GM12878 (cell line): ENCODE data around the gene CDH10. TPM values are rescaled to one million over a fixed set of nuclear protein-coding genes. Genes with fewer than 3 reads are reported as not detected.

Source experiments
- ESRRA ChIP-seq: IDR thresholded peaks from 2 replicates; pipeline ENCODE4 v1.6.1; 2012; ENCODE audit warnings: mild to moderate bottlenecking, low read length, improper control_type of control experiment
- GATAD2B ChIP-seq: fragments of 450-650 bp; conservative IDR thresholded peaks from 2 replicates; pipeline ENCODE4 v1.6.1; 2017; ENCODE audit warnings: low read depth, mild to moderate bottlenecking, moderate library complexity
- LARP7 ChIP-seq: fragments of 450-650 bp; IDR thresholded peaks from 2 replicates; pipeline ENCODE4 v1.6.1; 2017; ENCODE audit warnings: mild to moderate bottlenecking
- NBN ChIP-seq: fragments of 450-650 bp; IDR thresholded peaks from 2 replicates; pipeline ENCODE4 v1.6.1; 2016
- POU2F2 ChIP-seq: IDR thresholded peaks from 3 replicates; pipeline ENCODE4 v1.6.1; 2011; ENCODE audit warnings: low read depth, mild to moderate bottlenecking, low read length, borderline replicate concordance
- RUNX3 ChIP-seq: IDR thresholded peaks from 2 replicates; pipeline ENCODE4 v1.6.1; 2012; ENCODE audit warnings: low read length, inconsistent platforms
- SUPT20H ChIP-seq: IDR thresholded peaks from 2 replicates; pipeline ENCODE4 v1.6.1; 2011; ENCODE audit warnings: low read depth, mild to moderate bottlenecking, low read length, moderate library complexity, borderline replicate concordance; ENCODE audit not compliant: control insufficient read depth
- ZNF687 ChIP-seq: fragments of 450-650 bp; IDR thresholded peaks from 2 replicates; pipeline ENCODE4 v1.6.1; 2017; ENCODE audit warnings: mild to moderate bottlenecking, moderate library complexity
- polyA plus RNA-seq, 11 experiments: library from polyadenylated mRNA; depleted of rRNA in 4 of 11; unstranded in 6 of 11; stranded (reverse) in 5 of 11; fragments of >200 nt; fragmentation: Nextera tagmentation in 4 of 11; fragmentation: Illumina TruSeq in 1 of 11; extraction: Ambion mirVana in 4 of 11; extraction: Trizol in 1 of 11; gene quantifications; 1 replicate in 1 of 11; 2 replicates in 10 of 11; pipeline versions ENCODE4 v1.2.1 to v1.2.3, GENCODE V29; 2011 to 2016; ENCODE audit warnings: inconsistent platforms in 2 of 11, missing spikeins in 2 of 11, low read depth in 1 of 11
- total RNA-seq, 4 experiments: library from RNA; depleted of rRNA in 3 of 4; stranded (reverse); fragments of >200 nt in 3 of 4; fragmentation: Illumina TruSeq in 1 of 4; extraction: Trizol in 1 of 4; gene quantifications; 2 replicates each; pipeline versions ENCODE4 v1.2.1 to v1.2.3, GENCODE V29; 2013 to 2021
- TF ChIP-seq, protein P1 (sequence below): IDR thresholded peaks from 2 replicates; pipeline ENCODE4 v1.6.1; 2011; ENCODE audit warnings: mild to moderate bottlenecking, low read depth, low read length, moderate library complexity; ENCODE audit not compliant: insufficient replicate concordance
- TF ChIP-seq, protein P2 (sequence below): fragments of 450-650 bp; IDR thresholded peaks from 2 replicates; pipeline ENCODE4 v1.6.1; 2016; ENCODE audit warnings: mild to moderate bottlenecking
- TF ChIP-seq, protein P3 (sequence below): fragments of 450-650 bp; formaldehyde crosslinking; IDR thresholded peaks from 2 replicates; pipeline ENCODE4 v1.4.0; 2020; ENCODE audit warnings: mild to moderate bottlenecking, moderate library complexity
- TF ChIP-seq, protein P4 (sequence below): IDR thresholded peaks from 2 replicates; pipeline ENCODE4 v1.6.1; 2012; ENCODE audit warnings: low read depth, low read length, improper control_type of control experiment

CDH10 gene
- total and polyA plus RNA-seq, 10 of the 15 experiments (the other 5 are each of a cell fraction or from before 2014, with no cell fraction given), result 0.04 to 0.05 TPM; not detected in 8

DNA sequence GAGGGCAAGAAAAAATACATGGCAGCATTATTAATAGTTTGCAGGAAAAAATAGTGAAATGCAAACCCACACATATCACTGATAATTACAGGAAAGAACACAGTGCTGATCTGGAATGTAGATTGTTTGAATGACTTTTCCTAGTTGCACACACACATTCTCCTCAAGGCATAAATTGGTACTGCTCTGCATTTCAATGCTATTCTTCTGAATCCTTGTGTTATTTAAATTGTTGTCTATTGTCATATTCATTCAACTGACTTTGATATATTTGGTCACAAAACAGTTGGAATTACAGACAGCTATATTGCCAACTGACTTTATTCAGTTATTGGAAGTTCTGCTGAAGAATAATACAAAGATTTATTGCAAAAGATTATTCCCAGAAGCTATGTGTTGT, 139.5 kb downstream of the CDH10 start (continued):
- TF ChIP-seq ZNF687, result no peak
- TF ChIP-seq NBN, result no peak
- TF ChIP-seq LARP7, result no peak
- TF ChIP-seq, protein P1, sequence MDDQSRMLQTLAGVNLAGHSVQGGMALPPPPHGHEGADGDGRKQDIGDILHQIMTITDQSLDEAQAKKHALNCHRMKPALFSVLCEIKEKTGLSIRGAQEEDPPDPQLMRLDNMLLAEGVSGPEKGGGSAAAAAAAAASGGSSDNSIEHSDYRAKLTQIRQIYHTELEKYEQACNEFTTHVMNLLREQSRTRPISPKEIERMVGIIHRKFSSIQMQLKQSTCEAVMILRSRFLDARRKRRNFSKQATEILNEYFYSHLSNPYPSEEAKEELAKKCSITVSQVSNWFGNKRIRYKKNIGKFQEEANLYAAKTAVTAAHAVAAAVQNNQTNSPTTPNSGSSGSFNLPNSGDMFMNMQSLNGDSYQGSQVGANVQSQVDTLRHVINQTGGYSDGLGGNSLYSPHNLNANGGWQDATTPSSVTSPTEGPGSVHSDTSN, result no peak
- TF ChIP-seq SUPT20H, result no peak
- no peak for TF ChIP-seq ESRRA
- TF ChIP-seq, protein P2, sequence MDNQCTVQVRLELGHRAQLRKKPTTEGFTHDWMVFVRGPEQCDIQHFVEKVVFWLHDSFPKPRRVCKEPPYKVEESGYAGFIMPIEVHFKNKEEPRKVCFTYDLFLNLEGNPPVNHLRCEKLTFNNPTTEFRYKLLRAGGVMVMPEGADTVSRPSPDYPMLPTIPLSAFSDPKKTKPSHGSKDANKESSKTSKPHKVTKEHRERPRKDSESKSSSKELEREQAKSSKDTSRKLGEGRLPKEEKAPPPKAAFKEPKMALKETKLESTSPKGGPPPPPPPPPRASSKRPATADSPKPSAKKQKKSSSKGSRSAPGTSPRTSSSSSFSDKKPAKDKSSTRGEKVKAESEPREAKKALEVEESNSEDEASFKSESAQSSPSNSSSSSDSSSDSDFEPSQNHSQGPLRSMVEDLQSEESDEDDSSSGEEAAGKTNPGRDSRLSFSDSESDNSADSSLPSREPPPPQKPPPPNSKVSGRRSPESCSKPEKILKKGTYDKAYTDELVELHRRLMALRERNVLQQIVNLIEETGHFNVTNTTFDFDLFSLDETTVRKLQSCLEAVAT, result no peak
- TF ChIP-seq, protein P3, sequence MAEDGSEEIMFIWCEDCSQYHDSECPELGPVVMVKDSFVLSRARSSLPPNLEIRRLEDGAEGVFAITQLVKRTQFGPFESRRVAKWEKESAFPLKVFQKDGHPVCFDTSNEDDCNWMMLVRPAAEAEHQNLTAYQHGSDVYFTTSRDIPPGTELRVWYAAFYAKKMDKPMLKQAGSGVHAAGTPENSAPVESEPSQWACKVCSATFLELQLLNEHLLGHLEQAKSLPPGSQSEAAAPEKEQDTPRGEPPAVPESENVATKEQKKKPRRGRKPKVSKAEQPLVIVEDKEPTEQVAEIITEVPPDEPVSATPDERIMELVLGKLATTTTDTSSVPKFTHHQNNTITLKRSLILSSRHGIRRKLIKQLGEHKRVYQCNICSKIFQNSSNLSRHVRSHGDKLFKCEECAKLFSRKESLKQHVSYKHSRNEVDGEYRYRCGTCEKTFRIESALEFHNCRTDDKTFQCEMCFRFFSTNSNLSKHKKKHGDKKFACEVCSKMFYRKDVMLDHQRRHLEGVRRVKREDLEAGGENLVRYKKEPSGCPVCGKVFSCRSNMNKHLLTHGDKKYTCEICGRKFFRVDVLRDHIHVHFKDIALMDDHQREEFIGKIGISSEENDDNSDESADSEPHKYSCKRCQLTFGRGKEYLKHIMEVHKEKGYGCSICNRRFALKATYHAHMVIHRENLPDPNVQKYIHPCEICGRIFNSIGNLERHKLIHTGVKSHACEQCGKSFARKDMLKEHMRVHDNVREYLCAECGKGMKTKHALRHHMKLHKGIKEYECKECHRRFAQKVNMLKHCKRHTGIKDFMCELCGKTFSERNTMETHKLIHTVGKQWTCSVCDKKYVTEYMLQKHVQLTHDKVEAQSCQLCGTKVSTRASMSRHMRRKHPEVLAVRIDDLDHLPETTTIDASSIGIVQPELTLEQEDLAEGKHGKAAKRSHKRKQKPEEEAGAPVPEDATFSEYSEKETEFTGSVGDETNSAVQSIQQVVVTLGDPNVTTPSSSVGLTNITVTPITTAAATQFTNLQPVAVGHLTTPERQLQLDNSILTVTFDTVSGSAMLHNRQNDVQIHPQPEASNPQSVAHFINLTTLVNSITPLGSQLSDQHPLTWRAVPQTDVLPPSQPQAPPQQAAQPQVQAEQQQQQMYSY, result no peak
- no peak for TF ChIP-seq POU2F2
- no peak for TF ChIP-seq GATAD2B
- TF ChIP-seq, protein P4, sequence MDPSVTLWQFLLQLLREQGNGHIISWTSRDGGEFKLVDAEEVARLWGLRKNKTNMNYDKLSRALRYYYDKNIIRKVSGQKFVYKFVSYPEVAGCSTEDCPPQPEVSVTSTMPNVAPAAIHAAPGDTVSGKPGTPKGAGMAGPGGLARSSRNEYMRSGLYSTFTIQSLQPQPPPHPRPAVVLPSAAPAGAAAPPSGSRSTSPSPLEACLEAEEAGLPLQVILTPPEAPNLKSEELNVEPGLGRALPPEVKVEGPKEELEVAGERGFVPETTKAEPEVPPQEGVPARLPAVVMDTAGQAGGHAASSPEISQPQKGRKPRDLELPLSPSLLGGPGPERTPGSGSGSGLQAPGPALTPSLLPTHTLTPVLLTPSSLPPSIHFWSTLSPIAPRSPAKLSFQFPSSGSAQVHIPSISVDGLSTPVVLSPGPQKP, result no peak
- TF ChIP-seq RUNX3, result no peak
